B cell (primary cell): ENCODE measurements around the gene ELOF1.

Experiments
- EZH2 ChIP-seq: IDR thresholded peaks from 2 replicates; pipeline ENCODE4 v1.6.1; 2012; ENCODE audit warnings: borderline replicate concordance, low read depth, mild to moderate bottlenecking, moderate library complexity, low read length; ENCODE audit not compliant: insufficient read depth, poor library complexity, severe bottlenecking
- TF ChIP-seq, protein P1 (sequence below): fragments of 200-600 bp; IDR thresholded peaks from one replicate; pipeline ENCODE4 v1.8.0; 2022; ENCODE audit warnings: antibody characterized with exemption, mild to moderate bottlenecking

DNA sequence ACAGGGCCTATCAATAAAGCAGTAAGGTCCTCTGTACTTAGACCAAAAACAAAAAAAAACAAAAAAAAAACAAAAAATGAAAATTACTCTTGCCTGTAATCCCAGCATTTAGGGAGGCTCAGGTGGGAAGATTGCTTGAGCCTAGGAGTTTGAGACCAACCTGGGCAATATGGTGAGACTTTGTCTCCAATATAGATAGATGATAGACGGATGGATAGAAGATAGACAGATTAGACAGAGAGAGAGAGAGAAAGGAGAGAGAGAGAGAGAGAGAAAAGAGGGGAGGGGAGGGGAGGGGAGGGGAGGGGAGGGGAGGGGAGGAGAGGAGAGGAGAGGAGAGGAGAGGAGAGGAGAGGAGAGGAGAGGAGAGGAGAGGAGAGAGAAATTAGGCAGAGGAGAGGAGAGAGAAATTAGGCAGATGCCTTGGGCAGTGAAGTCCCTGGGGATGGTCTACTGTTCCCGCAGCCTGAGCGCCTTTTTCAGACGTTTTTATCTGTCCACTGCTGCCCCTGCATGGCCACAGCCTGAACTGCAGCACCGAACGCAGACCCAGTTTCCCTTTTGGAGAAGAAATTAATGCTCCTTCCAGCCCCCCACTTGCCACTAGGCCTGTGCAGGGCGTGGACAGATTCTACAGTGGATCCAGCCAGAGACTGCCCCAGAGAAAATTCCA is 28.4 kb upstream of the ELOF1 start:
- TF ChIP-seq, protein P1, sequence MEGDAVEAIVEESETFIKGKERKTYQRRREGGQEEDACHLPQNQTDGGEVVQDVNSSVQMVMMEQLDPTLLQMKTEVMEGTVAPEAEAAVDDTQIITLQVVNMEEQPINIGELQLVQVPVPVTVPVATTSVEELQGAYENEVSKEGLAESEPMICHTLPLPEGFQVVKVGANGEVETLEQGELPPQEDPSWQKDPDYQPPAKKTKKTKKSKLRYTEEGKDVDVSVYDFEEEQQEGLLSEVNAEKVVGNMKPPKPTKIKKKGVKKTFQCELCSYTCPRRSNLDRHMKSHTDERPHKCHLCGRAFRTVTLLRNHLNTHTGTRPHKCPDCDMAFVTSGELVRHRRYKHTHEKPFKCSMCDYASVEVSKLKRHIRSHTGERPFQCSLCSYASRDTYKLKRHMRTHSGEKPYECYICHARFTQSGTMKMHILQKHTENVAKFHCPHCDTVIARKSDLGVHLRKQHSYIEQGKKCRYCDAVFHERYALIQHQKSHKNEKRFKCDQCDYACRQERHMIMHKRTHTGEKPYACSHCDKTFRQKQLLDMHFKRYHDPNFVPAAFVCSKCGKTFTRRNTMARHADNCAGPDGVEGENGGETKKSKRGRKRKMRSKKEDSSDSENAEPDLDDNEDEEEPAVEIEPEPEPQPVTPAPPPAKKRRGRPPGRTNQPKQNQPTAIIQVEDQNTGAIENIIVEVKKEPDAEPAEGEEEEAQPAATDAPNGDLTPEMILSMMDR, result peak; percentile 82
- TF ChIP-seq EZH2, result no peak
